ENCODE measurements around the gene IPO13. TPM values are rescaled to one million over a fixed set of nuclear protein-coding genes. Genes with fewer than 3 reads are reported as not detected.

IPO13 gene
- total and polyA plus RNA-seq, 10 of the 15 experiments (the other 5 are each of a cell fraction or from before 2014, with no cell fraction given): 7.1 to 26.6 (median 15.9) TPM

- intact Hi-C loops (cut with micrococcal nuclease; ENCODE audit: unreplicated experiment): no loop called here
- no peaks in the 10 kb centered on the region for H3K79me2 ChIP-seq (ENCODE audit: control insufficient read depth, insufficient read depth, low read length)
- H3K27ac ChIP-seq (ENCODE audit: control insufficient read depth, insufficient read depth): no peak overlapping the region
- FAIRE-seq (no peak), DNase-seq (ENCODE audit: low read depth, low spot score) (no peak), ATAC-seq (no peak)
- H3K9ac ChIP-seq (ENCODE audit: control insufficient read depth, insufficient read depth, low read length): no peak overlapping the region
- H3K4me2 ChIP-seq (ENCODE audit: control insufficient read depth, insufficient read depth): no peak overlapping the region
- ChIA-PET SMC1A (ENCODE audit: uncharacterized antibody, unreplicated experiment) (interaction anchor here (1.3 to 1.7 kb wide), 2 partner anchors 9 to 10 kb away, joined by 3 to 5 read pairs; no protein-coding TSS in a partner anchor), RAD21 (ENCODE audit: unreplicated experiment) (no interaction called here), CTCF (interaction anchor here (1.5 to 3.8 kb wide), 3 partner anchors 33 to 138 kb away, joined by 6 to 13 read pairs (median 7); no protein-coding TSS in a partner anchor), POLR2A (no interaction called here)
- TF ChIP-seq NFXL1 (IDR thresholded peaks at IDR 0.05; ENCODE audit: borderline replicate concordance) (no peak), MLLT1 (IDR thresholded peaks at IDR 0.05) (no peak), BACH1 (IDR thresholded peaks at IDR 0.05; ENCODE audit: borderline replicate concordance) (no peak), CHD1 (IDR thresholded peaks at IDR 0.05; ENCODE audit: low read depth, low read length) (no peak), KDM1A (IDR thresholded peaks at IDR 0.05; ENCODE audit: borderline replicate concordance) (no peak), SREBF2 (IDR thresholded peaks at IDR 0.05; ENCODE audit: low read length) (no peak), STAT3 (IDR thresholded peaks at IDR 0.05; ENCODE audit: low read depth, low read length) (no peak), HDGF (IDR thresholded peaks at IDR 0.05) (no peak), ZNF384 (IDR thresholded peaks at IDR 0.05; ENCODE audit: borderline replicate concordance, low read depth, low read length) (no peak), EED (IDR thresholded peaks at IDR 0.05; ENCODE audit: low read depth) (no peak), CHD4 (IDR thresholded peaks at IDR 0.05) (no peak), JUNB (IDR thresholded peaks at IDR 0.05) (no peak)
- H3K36me3 ChIP-seq (ENCODE audit: control insufficient read depth in 2 of 2, insufficient read depth in 2 of 2, low read length in 1 of 2): no peaks in the 10 kb centered on the region; a peak in 2 of 4 replicates
- H3K4me1 ChIP-seq (ENCODE audit: control insufficient read depth, insufficient read depth, low read length): no peaks in the 10 kb centered on the region
- H3K27me3 ChIP-seq (replicated peaks in 1 of 2; ENCODE audit: control insufficient read depth in 2 of 2, insufficient read depth in 2 of 2, low read length in 1 of 2): no peaks in the 10 kb centered on the region
- in situ Hi-C loops (cut with MboI): no loop called here
- no peaks in the 10 kb centered on the region for H3K9me3 ChIP-seq (replicated peaks; ENCODE audit: control insufficient read depth, insufficient read depth, low read length)
- 78% methylated on average over 7 of the region's 7 CpGs for WGBS (ENCODE audit: insufficient coverage, insufficient replicate concordance, low lambda C conversion rate, missing lambda C conversion rate)
- H4K20me1 ChIP-seq (ENCODE audit: control insufficient read depth, insufficient read depth): no peaks in the 10 kb centered on the region
- H3K4me3 ChIP-seq: no peak overlapping the region
- BruUV-seq (replicated peaks): no TSS peak
- no peak overlapping the region for H2AFZ ChIP-seq (ENCODE audit: control insufficient read depth, low read depth, low read length)
These were observed 45.4 kb upstream of the IPO13 start for GRCh38 chr1:43901196-43901961.

Measured in GM12878 (cell line).